Frontal cortex (tissue), 1 donor: ENCODE results near the gene SPNS3. TPM values are rescaled to one million over a fixed set of nuclear protein-coding genes. Genes with fewer than 3 reads are reported as not detected.

Source experiments
- total RNA-seq: library from RNA; depleted of rRNA; stranded (reverse); fragments of >200 nt; gene quantifications from one replicate; pipeline ENCODE4 v1.2.3, GENCODE V29; 2014

Gene SPNS3
- total RNA-seq, 1 donor from 2014 or later: 0.41 TPM

Other genes starting within 250 kb of the SPNS3 start
- 33.0 TPM for gene ANKFY1, start 170.0 kb upstream of the SPNS3 start, total RNA-seq
- 45.7 TPM for gene UBE2G1, start 67.3 kb upstream of the SPNS3 start, total RNA-seq
- 11.0 TPM for gene SPNS2, start 64.9 kb downstream of the SPNS3 start, total RNA-seq
- gene MYBBP1A, start 121.4 kb downstream of the SPNS3 start, total RNA-seq: 30.2 TPM
- gene GGT6, start 126.6 kb downstream of the SPNS3 start, total RNA-seq: not detected
- 4.1 TPM for gene SMTNL2, start 150.6 kb downstream of the SPNS3 start, total RNA-seq
- not detected for gene ALOX15, start 207.7 kb downstream of the SPNS3 start, total RNA-seq